Measurements from ENCODE around the gene ASCC3. TPM values are rescaled to one million over a fixed set of nuclear protein-coding genes. Genes with fewer than 3 reads are reported as not detected.
"Not testable (repeated sequence)": the region's sequence is repeated elsewhere in the genome, so short reads cannot be mapped to it uniquely, and the experiment has no call there.

Gene ASCC3
- total RNA-seq, 2 experiments from 2014 or later = 28.5 to 47.5 TPM

DNA sequence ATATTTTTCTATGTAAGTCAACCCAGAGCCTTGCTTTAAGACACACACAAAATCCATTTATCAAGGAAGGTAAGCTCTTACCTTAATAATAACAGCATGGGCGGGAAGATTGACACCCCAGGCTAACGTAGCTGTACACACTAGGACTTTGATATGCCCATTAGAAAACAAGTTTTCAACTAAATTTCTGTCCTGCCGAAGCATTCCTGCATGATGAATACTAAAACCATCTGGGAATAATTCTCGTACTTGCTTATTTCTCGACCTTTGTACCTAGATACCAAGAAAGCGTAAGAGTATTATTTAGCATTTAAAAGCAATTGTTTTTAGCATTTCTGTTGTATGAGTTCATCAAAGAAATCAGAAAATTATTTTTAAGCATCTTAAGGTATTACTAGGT is 218.9 kb downstream of the ASCC3 start:
- intact Hi-C loops (cut with micrococcal nuclease; ENCODE audit: unreplicated experiment) = loop anchor here (5.0 to 10.0 kb wide), 3 partner anchors 185 to 573 kb away; no protein-coding TSS in a partner anchor
- Histone ChIP-seq H2AFZ (ENCODE audit: low read length) (no peak overlapping the region), H3K27ac (ENCODE audit: low read depth, low read length, poor library complexity, severe bottlenecking) (no peak overlapping the region), H3K4me1 (ENCODE audit: insufficient read depth, low read length, poor library complexity, severe bottlenecking) (no peaks in the 10 kb centered on the region), H3K9me2 (ENCODE audit: insufficient read depth, low read length) (no peaks in the 10 kb centered on the region), H4K20me1 (ENCODE audit: insufficient read depth, low read length) (no peaks in the 10 kb centered on the region), H3K79me2 (ENCODE audit: insufficient read depth, low read depth, low read length) (no peaks in the 10 kb centered on the region), H3K4me3 (ENCODE audit: low read depth, low read length, poor library complexity, severe bottlenecking) (no peak overlapping the region), H3K9me3 (ENCODE audit: low read length) (no peaks in the 10 kb centered on the region), H3K36me3 (ENCODE audit: insufficient read depth, low read length) (no peaks in the 10 kb centered on the region; the same call in 1 of the 2 replicates), H3K4me2 (ENCODE audit: low read length) (no peak overlapping the region)
- DNase-seq (ENCODE audit: low spot score) = no peak
- CTCF ChIA-PET (ENCODE audit: unreplicated experiment) = no interaction called here
- no TSS peak for BruUV-seq (replicated peaks)
- POLR2A ChIA-PET = interaction anchor here (1.2 kb wide), 1 partner anchor 13 kb away, joined by 4 read pairs; no protein-coding TSS in a partner anchor
- TF ChIP-seq EZH2phosphoT487 (IDR thresholded peaks at IDR 0.05; ENCODE audit: borderline replicate concordance, low read depth, low read length) = no peak
- TF ChIP-seq, protein P1, sequence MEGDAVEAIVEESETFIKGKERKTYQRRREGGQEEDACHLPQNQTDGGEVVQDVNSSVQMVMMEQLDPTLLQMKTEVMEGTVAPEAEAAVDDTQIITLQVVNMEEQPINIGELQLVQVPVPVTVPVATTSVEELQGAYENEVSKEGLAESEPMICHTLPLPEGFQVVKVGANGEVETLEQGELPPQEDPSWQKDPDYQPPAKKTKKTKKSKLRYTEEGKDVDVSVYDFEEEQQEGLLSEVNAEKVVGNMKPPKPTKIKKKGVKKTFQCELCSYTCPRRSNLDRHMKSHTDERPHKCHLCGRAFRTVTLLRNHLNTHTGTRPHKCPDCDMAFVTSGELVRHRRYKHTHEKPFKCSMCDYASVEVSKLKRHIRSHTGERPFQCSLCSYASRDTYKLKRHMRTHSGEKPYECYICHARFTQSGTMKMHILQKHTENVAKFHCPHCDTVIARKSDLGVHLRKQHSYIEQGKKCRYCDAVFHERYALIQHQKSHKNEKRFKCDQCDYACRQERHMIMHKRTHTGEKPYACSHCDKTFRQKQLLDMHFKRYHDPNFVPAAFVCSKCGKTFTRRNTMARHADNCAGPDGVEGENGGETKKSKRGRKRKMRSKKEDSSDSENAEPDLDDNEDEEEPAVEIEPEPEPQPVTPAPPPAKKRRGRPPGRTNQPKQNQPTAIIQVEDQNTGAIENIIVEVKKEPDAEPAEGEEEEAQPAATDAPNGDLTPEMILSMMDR (conservative IDR thresholded peaks at IDR 0.05; ENCODE audit: low read length) = no peak

DNA sequence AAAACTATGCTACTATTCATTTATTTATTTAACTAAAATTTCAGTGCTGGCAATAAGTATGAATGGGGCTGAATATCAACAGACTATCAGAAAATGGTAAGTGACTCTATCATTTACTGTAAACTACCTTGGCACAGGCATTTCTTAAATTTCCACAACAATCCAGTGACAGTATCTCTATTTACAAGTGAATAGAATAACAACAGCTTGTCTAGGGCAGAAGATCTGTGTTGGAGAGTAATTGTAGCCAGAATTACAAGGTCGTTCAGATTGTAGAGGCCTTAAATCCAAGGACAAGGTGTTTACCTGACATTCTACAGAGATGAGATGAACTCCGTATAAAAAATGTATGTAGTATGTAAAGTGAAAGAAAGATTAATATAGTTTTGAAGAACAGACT is 222.6 kb downstream of the ASCC3 start:
- H3K9me3 ChIP-seq (ENCODE audit: low read length) = no peaks in the 10 kb centered on the region
- H4K20me1 ChIP-seq (ENCODE audit: insufficient read depth, low read length) = no peaks in the 10 kb centered on the region
- H3K4me2 ChIP-seq (ENCODE audit: low read length) = no peak overlapping the region
- H3K36me3 ChIP-seq (ENCODE audit: insufficient read depth, low read length) = peaks cover 10% of the 10 kb centered on the region; the same call in 1 of the 2 replicates
- intact Hi-C loops (cut with micrococcal nuclease; ENCODE audit: unreplicated experiment) = loop anchor here (5.0 kb wide), 1 partner anchor 541 kb away; no protein-coding TSS in a partner anchor
- CTCF ChIA-PET (ENCODE audit: unreplicated experiment) = no interaction called here
- H3K9me2 ChIP-seq (ENCODE audit: insufficient read depth, low read length) = no peaks in the 10 kb centered on the region
- H2AFZ ChIP-seq (ENCODE audit: low read length) = no peak overlapping the region
- no peaks in the 10 kb centered on the region for H3K79me2 ChIP-seq (ENCODE audit: insufficient read depth, low read depth, low read length)
- H3K27ac ChIP-seq (ENCODE audit: low read depth, low read length, poor library complexity, severe bottlenecking) = no peak overlapping the region
- TF ChIP-seq EZH2phosphoT487 (IDR thresholded peaks at IDR 0.05; ENCODE audit: borderline replicate concordance, low read depth, low read length) = no peak
- TF ChIP-seq, protein P1 (conservative IDR thresholded peaks at IDR 0.05; ENCODE audit: low read length) = no peak
- no peak for DNase-seq (ENCODE audit: low spot score)
- POLR2A ChIA-PET = no interaction called here
- BruUV-seq (replicated peaks) = no TSS peak
- H3K4me1 ChIP-seq (ENCODE audit: insufficient read depth, low read length, poor library complexity, severe bottlenecking) = no peaks in the 10 kb centered on the region
- no peak overlapping the region for H3K4me3 ChIP-seq (ENCODE audit: low read depth, low read length, poor library complexity, severe bottlenecking)

DNA sequence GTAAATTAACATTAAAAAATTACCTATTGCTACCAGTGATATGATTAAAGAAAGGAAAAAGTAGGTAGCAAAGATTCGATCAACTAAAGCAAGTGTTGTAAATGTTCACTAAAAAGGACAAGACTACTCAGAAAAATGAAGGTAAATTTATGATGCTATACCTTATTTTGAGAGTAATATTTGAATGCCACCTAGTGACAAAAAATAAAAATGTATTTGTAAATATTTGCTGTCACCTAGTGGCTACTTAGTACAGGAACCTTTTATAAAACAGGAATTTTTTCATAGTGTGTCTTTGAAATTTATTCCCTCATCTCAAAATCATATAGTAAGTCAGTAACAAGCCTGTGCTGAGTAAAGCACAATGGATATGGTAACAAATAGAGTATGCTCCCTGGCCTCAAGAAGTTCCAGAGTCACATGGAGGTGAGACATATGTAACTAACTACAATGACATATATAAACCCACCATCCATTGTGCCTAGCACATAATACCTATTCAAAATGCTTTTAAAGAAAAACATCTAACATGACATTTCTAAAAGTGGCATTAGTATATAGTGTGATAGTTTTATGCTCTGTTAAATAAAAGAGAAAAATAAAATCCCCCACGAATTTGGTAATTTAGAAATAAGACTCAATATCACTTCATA is 223.3 kb downstream of the ASCC3 start:
- no peaks in the 10 kb centered on the region for H3K9me3 ChIP-seq (ENCODE audit: low read length)
- no peak for TF ChIP-seq EZH2phosphoT487 (IDR thresholded peaks at IDR 0.05; ENCODE audit: borderline replicate concordance, low read depth, low read length)
- TF ChIP-seq, protein P1 (conservative IDR thresholded peaks at IDR 0.05; ENCODE audit: low read length) = peak; percentile 90
- H3K4me2 ChIP-seq (ENCODE audit: low read length) = no peak overlapping the region
- no peaks in the 10 kb centered on the region for H4K20me1 ChIP-seq (ENCODE audit: insufficient read depth, low read length)
- H3K79me2 ChIP-seq (ENCODE audit: insufficient read depth, low read depth, low read length) = no peaks in the 10 kb centered on the region
- no peak overlapping the region for H3K4me3 ChIP-seq (ENCODE audit: low read depth, low read length, poor library complexity, severe bottlenecking)
- no peaks in the 10 kb centered on the region for H3K4me1 ChIP-seq (ENCODE audit: insufficient read depth, low read length, poor library complexity, severe bottlenecking)
- no peaks in the 10 kb centered on the region for H3K9me2 ChIP-seq (ENCODE audit: insufficient read depth, low read length)
- peaks cover 10% of the 10 kb centered on the region; the same call in 1 of the 2 replicates for H3K36me3 ChIP-seq (ENCODE audit: insufficient read depth, low read length)
- POLR2A ChIA-PET = no interaction called here
- H2AFZ ChIP-seq (ENCODE audit: low read length) = no peak overlapping the region
- CTCF ChIA-PET (ENCODE audit: unreplicated experiment) = no interaction called here
- intact Hi-C loops (cut with micrococcal nuclease; ENCODE audit: unreplicated experiment) = loop anchor here (5.0 kb wide), 1 partner anchor 541 kb away; no protein-coding TSS in a partner anchor
- BruUV-seq (replicated peaks) = no TSS peak
- H3K27ac ChIP-seq (ENCODE audit: low read depth, low read length, poor library complexity, severe bottlenecking) = no peak overlapping the region
- peak; percentile 31 for DNase-seq (ENCODE audit: low spot score)

DNA sequence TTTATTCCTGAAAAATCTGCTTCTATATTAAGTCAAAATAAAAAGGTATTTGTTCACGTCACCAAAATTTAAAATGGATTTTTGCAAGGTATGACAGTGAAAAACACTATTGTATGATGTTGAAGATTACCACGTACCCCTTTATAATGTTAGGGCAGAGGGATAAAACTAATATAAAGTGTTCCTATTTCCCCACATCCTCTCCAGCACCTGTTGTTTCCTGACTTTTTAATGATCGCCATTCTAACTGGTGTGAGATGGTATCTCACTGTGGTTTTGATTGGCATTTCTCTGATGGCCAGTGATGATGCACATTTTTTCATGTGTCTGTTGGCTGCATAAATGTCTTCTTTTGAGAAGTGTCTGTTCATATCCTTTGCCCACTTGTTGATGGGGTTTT is 240.0 kb downstream of the ASCC3 start:
- BruUV-seq (replicated peaks); H3K4me3 ChIP-seq (ENCODE audit: low read depth, low read length, poor library complexity, severe bottlenecking); H3K9me3 ChIP-seq (ENCODE audit: low read length); H3K4me1 ChIP-seq (ENCODE audit: insufficient read depth, low read length, poor library complexity, severe bottlenecking); H4K20me1 ChIP-seq (ENCODE audit: insufficient read depth, low read length); H3K9me2 ChIP-seq (ENCODE audit: insufficient read depth, low read length); POLR2A ChIA-PET; DNase-seq (ENCODE audit: low spot score); intact Hi-C loops (cut with micrococcal nuclease; ENCODE audit: unreplicated experiment); H3K27ac ChIP-seq (ENCODE audit: low read depth, low read length, poor library complexity, severe bottlenecking); H3K4me2 ChIP-seq (ENCODE audit: low read length); CTCF ChIA-PET (ENCODE audit: unreplicated experiment); H2AFZ ChIP-seq (ENCODE audit: low read length); H3K79me2 ChIP-seq (ENCODE audit: insufficient read depth, low read depth, low read length): not testable (repeated sequence)
- peaks cover 42% of the 10 kb centered on the region for H3K36me3 ChIP-seq (ENCODE audit: insufficient read depth, low read length)

Measured in OCI-LY7 (cell line).